Activated gamma-delta T cell treated with anti-CD3 and anti-CD28 coated beads, Interleukin-2, amount 50 U/mL, for 16 hours (primary cell): Measurements from ENCODE around the gene AFF2.
"Not testable (repeated sequence)": the region's sequence is repeated elsewhere in the genome, so short reads cannot be mapped to it uniquely, and the experiment has no call there.

Experiments
- DNase-seq: peaks from one replicate; pipeline ENCODE4 v3.0.0-alpha.2; 2020; ENCODE audit warnings: low read depth

Gene AFF2

DNA sequence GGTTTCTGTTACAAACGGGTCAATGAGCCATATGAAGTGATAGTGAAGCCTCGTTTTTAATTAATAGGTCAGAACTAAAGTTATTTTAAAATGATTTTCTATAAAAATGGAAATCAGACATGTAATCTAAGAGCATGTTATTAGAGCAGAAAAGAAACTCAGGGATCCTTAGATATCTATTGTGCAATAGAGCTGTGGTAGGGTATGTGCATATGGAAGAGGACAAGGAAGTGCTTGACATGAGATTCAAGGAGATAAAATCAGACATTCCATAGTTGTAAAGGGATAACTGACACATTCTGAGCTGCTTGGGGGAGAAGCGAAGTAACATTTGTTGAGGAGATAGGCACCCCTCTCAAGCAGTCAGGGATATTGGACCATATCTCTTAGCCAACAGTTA is 143.0 kb downstream of the AFF2 start:
- DNase-seq, result no peak

DNA sequence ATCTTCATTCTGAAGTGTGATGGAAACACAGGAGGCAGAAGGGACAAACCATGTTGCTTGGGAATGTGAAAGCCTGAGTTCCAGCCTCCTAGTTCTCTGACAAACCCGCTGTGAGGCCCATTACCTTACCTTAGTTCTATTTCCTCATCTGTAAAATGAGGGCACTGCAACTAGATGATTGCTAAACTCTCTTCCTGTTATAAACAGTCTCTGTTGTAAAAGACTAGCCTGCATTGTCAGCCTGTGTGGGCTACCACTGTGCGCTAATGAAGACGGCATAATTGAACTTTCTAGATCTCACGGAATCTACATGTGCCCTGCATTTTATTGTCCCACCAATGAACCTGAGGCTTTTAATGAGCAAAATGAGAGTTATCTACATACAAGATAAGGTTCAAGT is 147.2 kb downstream of the AFF2 start:
- DNase-seq, result no peak

DNA sequence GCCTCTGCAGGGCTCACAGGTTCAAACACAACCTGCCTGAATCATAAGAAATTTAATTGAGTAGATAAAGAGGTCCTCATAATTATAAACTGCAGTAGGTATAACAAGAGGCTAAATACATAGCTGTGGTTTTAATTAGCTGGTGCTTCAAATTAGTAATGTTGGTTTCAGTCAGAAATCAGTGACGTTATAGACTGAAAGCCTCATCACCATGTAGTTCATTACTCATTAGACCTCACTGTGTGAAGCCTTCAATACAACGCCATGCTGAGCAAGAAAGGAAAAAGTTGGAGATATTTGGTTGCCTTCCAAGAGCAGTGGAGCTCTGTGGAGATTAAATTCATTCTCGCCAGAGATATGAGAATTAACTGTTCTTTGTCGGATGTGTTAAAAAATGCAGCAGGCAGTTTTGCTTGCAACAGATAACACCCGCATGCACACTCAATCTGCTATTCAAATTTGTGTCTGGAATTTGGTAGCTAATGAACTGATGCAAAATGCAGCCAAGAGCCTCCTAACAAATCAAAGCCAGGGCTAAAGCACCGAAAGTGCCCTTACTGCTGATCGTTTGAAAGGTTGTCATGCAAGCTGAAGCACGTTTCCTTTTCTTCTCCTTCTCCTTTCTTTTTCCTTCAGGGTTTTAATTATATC is 148.9 kb downstream of the AFF2 start:
- no peak for DNase-seq

DNA sequence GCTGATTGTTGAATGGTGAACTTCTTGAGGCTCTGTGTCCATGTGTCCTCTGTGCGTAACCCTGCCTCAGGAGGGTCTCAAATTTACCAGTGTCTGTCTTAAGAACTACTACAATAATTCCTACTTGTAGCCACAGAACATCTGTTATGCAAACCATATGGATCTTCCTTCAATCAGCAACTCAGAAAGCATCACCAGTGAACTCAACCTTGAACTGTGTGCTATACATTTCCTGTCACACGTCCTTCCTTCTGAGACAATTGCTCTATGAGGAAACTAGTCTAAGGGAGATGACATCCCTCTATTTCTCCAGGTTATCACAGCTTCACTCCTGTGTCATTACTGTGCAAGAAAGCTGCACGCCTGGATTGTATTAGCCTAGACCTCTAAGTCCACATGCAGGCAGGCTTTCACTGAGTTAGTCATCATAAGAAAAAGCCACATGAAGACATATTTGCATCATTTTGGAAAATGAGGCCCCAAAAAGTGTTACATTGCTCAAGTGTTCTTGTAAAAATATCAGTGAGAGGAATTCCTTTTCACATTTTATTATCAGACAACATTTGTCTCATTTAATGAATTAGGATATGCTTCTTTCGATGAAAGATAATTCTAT is 157.8 kb downstream of the AFF2 start:
- no peak for DNase-seq

GRCh38 chrX:148659481-148659880 is 159.1 kb downstream of the AFF2 start:
- DNase-seq, result no peak

- DNase-seq, result no peak
These were observed 160.6 kb downstream of the AFF2 start for GRCh38 chrX:148661035-148661434.

DNA sequence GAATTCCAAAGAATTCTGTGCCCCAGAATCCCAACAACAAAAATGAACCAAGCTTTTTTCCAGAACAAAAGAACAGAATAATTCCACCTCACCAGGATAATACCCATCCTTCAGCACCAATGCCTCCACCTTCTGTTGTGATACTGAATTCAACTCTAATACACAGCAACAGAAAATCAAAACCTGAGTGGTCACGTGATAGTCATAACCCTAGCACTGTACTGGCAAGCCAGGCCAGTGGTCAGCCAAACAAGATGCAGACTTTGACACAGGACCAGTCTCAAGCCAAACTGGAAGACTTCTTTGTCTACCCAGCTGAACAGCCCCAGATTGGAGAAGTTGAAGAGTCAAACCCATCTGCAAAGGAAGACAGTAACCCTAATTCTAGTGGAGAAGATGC is 161.6 kb downstream of the AFF2 start:
- DNase-seq, result no peak

DNA sequence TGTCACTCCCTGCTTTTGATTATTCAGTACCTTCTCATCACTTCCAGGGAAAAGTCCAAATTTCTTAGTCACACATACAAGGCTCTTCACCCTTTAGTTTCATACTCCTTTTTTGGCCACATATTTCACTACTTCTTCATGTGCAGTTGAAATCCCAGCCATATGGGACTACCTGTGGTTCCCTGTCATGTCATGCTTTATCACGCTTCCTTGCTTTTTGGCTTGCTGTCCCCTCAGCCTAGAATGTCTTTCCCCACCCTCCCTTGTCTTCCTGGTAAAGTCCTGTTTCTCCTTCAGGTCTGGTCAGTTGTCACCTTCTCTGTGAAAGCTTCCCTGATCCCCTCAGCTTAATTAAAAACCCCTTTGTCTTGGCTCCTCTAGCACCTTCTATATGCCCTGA is 163.8 kb downstream of the AFF2 start:
- DNase-seq, result no peak

DNA sequence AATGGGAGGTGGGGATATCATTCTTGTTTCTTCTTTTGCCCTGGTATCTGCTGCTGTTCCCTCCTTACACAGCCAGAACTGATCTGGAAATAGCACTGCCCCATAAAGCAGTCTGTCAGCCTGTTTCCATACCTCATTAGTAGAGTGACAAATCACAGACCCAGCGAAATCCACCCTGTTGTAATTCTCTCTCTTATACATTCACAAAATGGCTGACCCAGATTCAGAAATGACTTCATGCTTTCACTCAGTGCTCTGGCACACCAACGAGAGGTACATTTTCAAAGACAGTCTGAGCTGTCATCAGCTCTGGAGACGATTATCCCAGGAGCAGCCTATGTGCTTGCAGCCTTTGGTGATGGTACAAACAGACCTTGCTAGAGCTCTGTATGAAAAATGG is 164.6 kb downstream of the AFF2 start:
- no peak for DNase-seq

DNA sequence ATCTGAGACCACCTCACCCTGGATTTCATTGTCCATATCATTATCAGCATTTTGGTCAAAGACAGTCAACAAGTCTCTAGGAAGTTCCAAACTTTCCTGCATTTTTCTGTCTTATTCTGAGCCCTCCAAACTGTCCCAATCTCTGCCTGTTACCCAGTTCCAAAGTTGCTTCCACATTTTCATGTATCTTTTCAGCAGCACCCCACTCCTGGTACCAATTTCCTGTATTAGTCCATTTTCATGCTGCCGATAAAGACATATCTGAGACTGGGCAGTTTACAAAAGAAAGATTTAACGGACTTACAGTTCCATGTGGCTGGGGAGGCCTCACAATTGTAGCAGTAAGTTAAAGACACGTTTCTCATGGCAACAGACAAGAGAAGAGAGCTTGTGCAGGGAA is 168.8 kb downstream of the AFF2 start:
- not testable (repeated sequence) for DNase-seq

DNA sequence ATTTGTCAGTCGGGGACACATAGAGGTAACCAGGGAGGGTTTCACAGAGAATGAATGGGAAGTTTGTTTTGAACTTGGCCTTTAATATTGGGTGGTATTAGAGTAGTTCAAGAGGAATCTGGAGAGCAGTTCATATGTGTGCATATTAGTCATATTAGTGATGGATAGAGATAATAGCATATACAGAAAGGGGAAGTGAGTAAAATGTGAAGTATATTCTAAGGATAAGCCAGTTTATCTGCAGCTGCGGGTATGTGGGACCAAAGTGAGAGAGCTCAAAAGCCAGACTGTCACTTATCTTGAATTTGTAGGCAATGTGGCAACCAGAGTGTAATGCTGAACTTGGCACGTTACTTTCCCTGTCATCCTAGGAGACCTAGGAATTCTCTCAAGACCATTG is 169.9 kb downstream of the AFF2 start:
- no peak for DNase-seq

GRCh38 chrX:148672517-148672916 is 172.1 kb downstream of the AFF2 start:
- no peak for DNase-seq

DNA sequence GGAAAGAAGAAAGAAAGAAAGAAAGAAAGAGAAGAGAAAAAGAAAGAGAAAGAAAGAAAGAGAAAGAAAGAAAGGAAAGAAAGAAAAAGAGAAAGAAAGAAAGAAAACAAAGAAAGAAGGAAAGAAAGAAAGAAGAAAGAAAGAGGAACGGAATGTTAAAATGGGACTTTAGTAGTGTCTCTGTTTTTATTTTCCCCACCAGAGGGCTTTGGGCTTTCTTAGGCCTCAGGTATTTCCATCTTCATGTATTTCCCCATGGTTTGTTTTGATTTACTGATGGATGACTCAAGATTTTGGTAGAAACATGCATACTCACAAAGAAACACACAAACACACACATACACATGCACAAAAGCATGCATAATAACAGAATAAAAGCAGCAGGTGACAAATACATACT is 181.2 kb downstream of the AFF2 start:
- no peak for DNase-seq

GRCh38 chrX:148682206-148682605 is 181.8 kb downstream of the AFF2 start:
- no peak for DNase-seq

GRCh38 chrX:148691456-148691855 is 191.0 kb downstream of the AFF2 start:
- no peak for DNase-seq

DNA sequence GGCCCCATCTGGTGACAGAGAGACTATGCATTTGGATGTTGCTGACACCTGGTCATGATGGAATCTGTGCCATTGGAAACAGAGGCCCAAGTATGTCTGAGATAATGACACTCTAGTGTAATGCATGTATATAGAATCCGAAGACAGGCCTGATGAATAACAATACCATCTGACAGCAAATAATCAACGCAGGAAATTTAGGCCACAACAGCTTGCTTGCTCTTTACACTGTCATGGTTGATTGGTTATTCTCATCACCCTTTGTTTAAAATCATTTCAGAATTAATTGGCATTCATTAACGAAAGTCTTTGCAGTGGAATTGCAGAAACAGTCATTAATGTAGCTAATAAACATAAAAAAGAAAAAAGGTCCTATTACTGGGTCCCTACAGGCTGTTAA is 194.8 kb downstream of the AFF2 start:
- no peak for DNase-seq

- no peak for DNase-seq
These were observed 197.8 kb downstream of the AFF2 start for GRCh38 chrX:148698221-148698620.

GRCh38 chrX:148700021-148700420 is 199.6 kb downstream of the AFF2 start:
- DNase-seq, result no peak

GRCh38 chrX:148713981-148714380 is 213.6 kb downstream of the AFF2 start:
- DNase-seq, result no peak

DNA sequence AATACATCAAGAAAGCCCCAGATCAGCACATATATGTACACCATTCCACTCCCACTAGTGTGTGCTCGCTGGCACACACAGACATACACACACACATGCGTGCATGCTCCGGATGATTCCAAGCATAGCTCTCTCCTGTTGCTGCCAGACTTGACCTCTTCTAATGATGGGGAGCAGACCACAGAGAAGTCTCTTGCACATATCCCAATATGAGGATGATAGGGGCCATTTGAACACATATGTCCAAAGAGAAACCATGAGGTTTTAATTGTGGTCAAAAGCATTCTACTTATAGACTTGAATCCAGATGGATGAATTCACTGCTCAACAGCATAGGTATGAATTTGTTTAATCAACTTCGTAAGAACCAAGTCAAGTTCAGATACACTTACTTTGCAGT is 214.9 kb downstream of the AFF2 start:
- DNase-seq, result no peak

- DNase-seq, result no peak
These were observed 222.5 kb downstream of the AFF2 start for GRCh38 chrX:148722966-148723365.

DNA sequence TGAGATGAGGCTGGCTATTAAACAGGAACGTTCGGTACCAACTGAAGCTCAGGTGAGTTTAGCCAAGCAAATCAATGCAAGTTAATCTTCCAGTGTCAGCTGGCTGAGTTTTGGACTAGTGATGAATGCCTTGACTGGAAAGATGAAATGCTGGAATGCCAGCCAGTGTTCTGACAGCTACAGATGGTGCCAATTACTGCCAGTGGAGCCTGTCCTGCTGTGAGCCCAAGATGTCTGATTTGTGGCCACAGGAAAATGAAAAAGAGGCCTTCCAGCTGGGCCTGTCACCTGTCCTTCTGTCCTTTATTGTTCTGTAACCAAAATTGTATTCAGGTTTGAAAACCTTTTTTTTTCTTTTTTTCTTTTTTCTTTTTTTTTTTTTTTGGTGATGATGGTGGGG is 223.1 kb downstream of the AFF2 start:
- DNase-seq, result no peak

GRCh38 chrX:148728901-148729300 is 228.5 kb downstream of the AFF2 start:
- DNase-seq, result no peak

GRCh38 chrX:148732743-148733142 is 232.3 kb downstream of the AFF2 start:
- DNase-seq, result no peak
